H1 (cell line): Measurements from ENCODE around the gene GOLGA8S. TPM values are rescaled to one million over a fixed set of nuclear protein-coding genes. Genes with fewer than 3 reads are reported as not detected.
"Not testable (repeated sequence)": the region's sequence is repeated elsewhere in the genome, so short reads cannot be mapped to it uniquely, and the experiment has no call there.

Source experiments
- CTCF ChIA-PET: fragments of 300-600 bp; sonication (Branson Sonifier 250); formaldehyde crosslinking; loops from one replicate; lab custom pipeline; 2021; ENCODE audit not compliant: partially characterized antibody; lab: Charles Lee
- POLR2A ChIA-PET: fragments of 300-600 bp; sonication (Branson Sonifier 250); formaldehyde crosslinking; loops from one replicate; lab custom pipeline; 2021; ENCODE audit warnings: inconsistent platforms; ENCODE audit not compliant: partially characterized antibody; lab: Charles Lee
- DNase-seq, 2 experiments: peaks; one replicate each; pipeline versions ENCODE4 v3.0.0 to v3.0.0-alpha.2; 2010 to 2022; ENCODE audit warnings: low spot score in 2 of 2, low read depth in 1 of 2, mixed read lengths in 1 of 2
- FAIRE-seq: peaks from 2 replicates; lab custom pipeline; 2011; peaks lifted over from hg19 to GRCh38; lab: Jason Lieb, UNC
- H2AFZ ChIP-seq: 2 replicates; pipeline ENCODE4 v1.8.1; 2012; ENCODE audit warnings: low read length, inconsistent platforms
- H2AK5ac ChIP-seq: 2 replicates; pipeline ENCODE4 v1.6.1; 2013; ENCODE audit warnings: low read depth, low read length
- H2BK120ac ChIP-seq: replicated peaks from 2 replicates; pipeline ENCODE3; 2013; ENCODE audit warnings: low read depth, low read length, inconsistent platforms
- H2BK12ac ChIP-seq: 2 replicates; pipeline ENCODE4 v1.6.1; 2013; ENCODE audit warnings: low read depth, low read length
- H2BK15ac ChIP-seq: 2 replicates; pipeline ENCODE4 v1.6.1; 2013; ENCODE audit warnings: low read length
- H2BK20ac ChIP-seq: 2 replicates; pipeline ENCODE4 v1.6.1; 2013; ENCODE audit warnings: low read length
- H2BK5ac ChIP-seq: 2 replicates; pipeline ENCODE4 v1.6.1; 2013; ENCODE audit warnings: low read depth, low read length
- H3K14ac ChIP-seq: 2 replicates; pipeline ENCODE4 v1.6.1; 2013; ENCODE audit warnings: inconsistent platforms; ENCODE audit not compliant: insufficient read length
- H3K18ac ChIP-seq: 2 replicates; pipeline ENCODE4 v1.6.1; 2013; ENCODE audit warnings: low read length; ENCODE audit errors: extremely low read depth
- H3K23ac ChIP-seq: 2 replicates; pipeline ENCODE4 v1.6.1; 2013; ENCODE audit warnings: inconsistent platforms; ENCODE audit not compliant: insufficient read length
- H3K23me2 ChIP-seq: 2 replicates; pipeline ENCODE4 v1.6.1; 2013; ENCODE audit warnings: low read depth, low read length
- H3K27ac ChIP-seq: 2 replicates; pipeline ENCODE4 v1.6.1; 2011; ENCODE audit warnings: low read depth, low read length, inconsistent platforms
- H3K27me3 ChIP-seq, 4 experiments: replicated peaks in 1 of 4; 1 replicate in 1 of 4; 2 replicates in 3 of 4; pipeline versions ENCODE4 v1.6.1 to v1.8.1; 2011 to 2013; ENCODE audit warnings: low read length in 3 of 4, mild to moderate bottlenecking in 3 of 4, inconsistent platforms in 2 of 4, mixed read lengths in 2 of 4, moderate library complexity in 1 of 4; ENCODE audit not compliant: control insufficient read depth in 3 of 4, insufficient read depth in 3 of 4; ENCODE audit errors: extremely low read depth in 1 of 4
- H3K36me3 ChIP-seq, 4 experiments: 2 replicates each; pipeline versions ENCODE4 v1.6.1 to v1.8.1; 2011 to 2013; ENCODE audit warnings: mild to moderate bottlenecking in 4 of 4, low read length in 3 of 4, moderate library complexity in 2 of 4, control low read depth in 1 of 4, inconsistent platforms in 1 of 4; ENCODE audit not compliant: insufficient read depth in 4 of 4, control insufficient read depth in 2 of 4
- H3K4ac ChIP-seq: replicated peaks from 2 replicates; pipeline ENCODE3; 2013; ENCODE audit warnings: low read length, low read depth, mixed read lengths, inconsistent platforms; ENCODE audit not compliant: insufficient read length
- H3K4me1 ChIP-seq, 4 experiments: replicated peaks in 1 of 4; 1 replicate in 1 of 4; 2 replicates in 3 of 4; pipeline versions ENCODE4 v1.6.1 to v1.8.1; 2011 to 2013; ENCODE audit warnings: low read length in 3 of 4, inconsistent platforms in 2 of 4, mixed read lengths in 1 of 4; ENCODE audit not compliant: insufficient read depth in 4 of 4, control insufficient read depth in 3 of 4
- H3K4me2 ChIP-seq, 2 experiments: 2 replicates each; pipeline versions ENCODE4 v1.6.1 to v1.8.1; 2011 to 2013; ENCODE audit warnings: low read depth in 2 of 2, low read length in 2 of 2, control low read depth in 1 of 2, inconsistent platforms in 1 of 2, mild to moderate bottlenecking in 1 of 2; ENCODE audit not compliant: insufficient read depth in 1 of 2
- H3K4me3 ChIP-seq, 4 experiments: fragments of 200-600, 300-600 bp in 1 of 4; sonication (generic), shearing (Covaris generic), sonication (Bioruptor Twin) in 1 of 4; 2 replicates each; pipeline versions ENCODE4 v1.5.1 to v1.8.1; 2011 to 2016; ENCODE audit warnings: low read length in 4 of 4, low read depth in 3 of 4, control low read depth in 2 of 4, inconsistent platforms in 2 of 4, mild to moderate bottlenecking in 2 of 4, mixed read lengths in 1 of 4, moderate library complexity in 1 of 4; ENCODE audit not compliant: insufficient read depth in 2 of 4; ENCODE audit errors: extremely low read depth in 1 of 4
- H3K56ac ChIP-seq: replicated peaks from 2 replicates; pipeline ENCODE3; 2013; ENCODE audit warnings: low read depth, mild to moderate bottlenecking, mixed read lengths, low read length, inconsistent platforms; ENCODE audit not compliant: insufficient read length
- H3K79me1 ChIP-seq: 2 replicates; pipeline ENCODE4 v1.6.1; 2013; ENCODE audit warnings: low read depth, low read length, control low read depth
- H3K79me2 ChIP-seq, 2 experiments: 2 replicates each; pipeline versions ENCODE4 v1.6.1 to v1.8.1; 2012 to 2013; ENCODE audit warnings: low read length in 2 of 2, mild to moderate bottlenecking in 2 of 2, inconsistent platforms in 1 of 2; ENCODE audit not compliant: insufficient read depth in 2 of 2, control insufficient read depth in 1 of 2
- H3K9ac ChIP-seq, 4 experiments: replicated peaks in 1 of 4; 1 replicate in 1 of 4; 2 replicates in 3 of 4; pipeline versions ENCODE4 v1.6.1 to v1.8.1; 2011 to 2013; ENCODE audit warnings: low read depth in 3 of 4, low read length in 3 of 4, control low read depth in 2 of 4, mild to moderate bottlenecking in 2 of 4, moderate library complexity in 2 of 4, inconsistent platforms in 1 of 4; ENCODE audit errors: extremely low read depth in 1 of 4
- H3K9me3 ChIP-seq, 2 experiments: 2 replicates each; pipeline versions ENCODE4 v1.6.1 to v1.8.1; 2012 to 2013; ENCODE audit warnings: mild to moderate bottlenecking in 2 of 2, moderate library complexity in 2 of 2, control low read depth in 1 of 2, inconsistent platforms in 1 of 2, low read depth in 1 of 2, low read length in 1 of 2, mixed read lengths in 1 of 2; ENCODE audit not compliant: insufficient read depth in 2 of 2
- H4K20me1 ChIP-seq, 2 experiments: replicated peaks in 1 of 2; 2 replicates each; pipeline versions ENCODE3 to v1.8.1; 2011 to 2013; ENCODE audit warnings: inconsistent platforms in 2 of 2, low read length in 2 of 2, mild to moderate bottlenecking in 1 of 2; ENCODE audit not compliant: insufficient read depth in 2 of 2, control insufficient read depth in 1 of 2
- H4K5ac ChIP-seq: 2 replicates; pipeline ENCODE4 v1.6.1; 2013; ENCODE audit warnings: low read length, low read depth, mixed read lengths, inconsistent platforms; ENCODE audit not compliant: insufficient read length
- H4K8ac ChIP-seq: 2 replicates; pipeline ENCODE4 v1.8.0; 2013; ENCODE audit warnings: mild to moderate bottlenecking, moderate library complexity, low read length, inconsistent platforms; ENCODE audit not compliant: insufficient read depth; ENCODE audit errors: extremely low read depth
- H4K91ac ChIP-seq: replicated peaks from 2 replicates; pipeline ENCODE3; 2013; ENCODE audit warnings: low read length, mixed read lengths, inconsistent platforms; ENCODE audit not compliant: insufficient read length
- WGBS, 2 experiments: shearing (Covaris generic) in 1 of 2; methylation state at CpG; one replicate each; pipeline versions ENCODE4 v1.1.6 to v1.1.7; 2013 to 2015; ENCODE audit warnings: low lambda C conversion rate in 2 of 2, mixed read lengths in 2 of 2, inconsistent platforms in 1 of 2, low coverage in 1 of 2, missing lambda C conversion rate in 1 of 2; ENCODE audit not compliant: insufficient replicate concordance in 2 of 2, insufficient coverage in 1 of 2, insufficient read length in 1 of 2; ENCODE audit errors: extremely low coverage in 1 of 2, missing lambda C conversion rate in 1 of 2; 5-methylcytosine and 5-hydroxymethylcytosine counted together
- polyA plus RNA-seq, 7 experiments: library from polyadenylated mRNA; depleted of rRNA in 3 of 7; stranded (reverse) in 5 of 7; unstranded in 2 of 7; fragments of >200 nt in 5 of 7; fragments of 200-250 nt in 2 of 7; gene quantifications; 1 replicate in 5 of 7; 2 replicates in 1 of 7; 4 replicates in 1 of 7; pipeline versions ENCODE4 v1.2.1 to v1.2.3, GENCODE V29; 2011 to 2013; ENCODE audit warnings: missing spikeins in 2 of 7, mixed read lengths in 2 of 7
- total RNA-seq: library from RNA; stranded (reverse); fragmentation: NEBNext Ultra II Directional; extraction: Animal tissue kit (Norgen Biotek cat#: 25700); gene quantifications from 2 replicates; pipeline ENCODE4 v1.2.1, GENCODE V29; 2021

The GOLGA8S gene
- total and polyA plus RNA-seq, 2 of the 8 experiments (the other 6 are each of a cell fraction or from before 2014, with no cell fraction given) = 0.05 to 0.17 TPM

GRCh38 chr15:23364261-23364660, 9.7 kb downstream of the GOLGA8S start:
- H3K23me2 ChIP-seq, H3K14ac ChIP-seq, H3K79me2 ChIP-seq, H3K9ac ChIP-seq, H4K91ac ChIP-seq, H3K9me3 ChIP-seq, H3K36me3 ChIP-seq, H3K27ac ChIP-seq, H2AFZ ChIP-seq, H2BK120ac ChIP-seq, H4K8ac ChIP-seq, CTCF ChIA-PET, H3K27me3 ChIP-seq, H4K20me1 ChIP-seq, H2BK12ac ChIP-seq, H3K79me1 ChIP-seq, H3K4me1 ChIP-seq, H2BK20ac ChIP-seq, H3K18ac ChIP-seq, H3K4ac ChIP-seq, H3K4me3 ChIP-seq, H4K5ac ChIP-seq, DNase-seq, H3K23ac ChIP-seq, H2AK5ac ChIP-seq, H2BK15ac ChIP-seq, FAIRE-seq, H2BK5ac ChIP-seq, H3K56ac ChIP-seq, POLR2A ChIA-PET, H3K4me2 ChIP-seq: not testable (repeated sequence)
- 73% methylated on average over 5 of the region's 9 CpGs; no CpG with 5 or more reads in 1 of the 2 experiments for WGBS, 2 experiments
